Activated T-cell treated with anti-CD3 and anti-CD28 coated beads, Interleukin-2, amount 50 U/mL, for 48 hours (primary cell): ENCODE measurements around the gene MRPL46.
A peak's percentile ranks its signal among the peaks of the same experiment; 100 is the strongest.

Source experiments
- DNase-seq, 2 experiments: peaks; one replicate each; pipeline ENCODE4 v3.0.0-alpha.2; 2020

The MRPL46 gene

DNA sequence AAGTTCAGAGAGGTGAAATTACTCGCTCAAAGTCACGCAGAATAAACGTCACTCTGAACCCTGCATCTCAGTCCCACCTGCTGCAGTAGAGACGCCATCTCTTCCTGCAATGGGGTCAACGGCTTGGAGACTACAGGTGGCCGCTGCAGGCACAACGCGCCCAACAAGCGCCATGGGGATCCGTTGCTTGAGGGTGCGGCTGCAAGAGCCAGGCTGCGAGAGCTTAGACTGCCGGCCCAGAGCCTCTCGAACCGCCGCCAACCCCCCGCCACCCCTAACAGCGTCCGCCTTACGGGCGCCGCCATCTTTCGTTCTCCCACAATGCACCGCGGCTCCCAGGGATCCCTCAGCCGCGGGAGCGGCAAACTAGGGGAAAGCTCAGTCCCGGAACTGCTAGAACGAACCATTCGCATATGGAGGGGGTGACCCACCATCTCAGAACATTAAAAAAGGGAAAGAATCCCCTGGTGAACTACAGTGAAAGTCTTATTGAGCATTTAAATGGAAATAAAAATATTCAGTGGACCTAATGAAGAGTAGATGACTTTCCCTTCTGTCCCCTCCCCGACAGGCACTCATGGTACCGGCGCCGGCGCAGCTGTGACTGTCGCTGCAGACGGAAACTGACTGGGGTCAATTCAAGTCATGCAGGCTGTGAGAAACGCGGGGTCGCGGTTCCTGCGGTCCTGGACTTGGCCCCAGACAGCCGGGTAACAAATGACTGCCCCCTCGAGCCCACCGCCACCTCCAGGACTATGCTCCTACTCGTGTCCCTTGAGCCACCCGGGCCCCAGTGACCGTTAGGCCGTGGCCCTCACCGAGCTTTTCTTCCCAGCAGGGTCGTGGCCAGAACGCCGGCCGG lies at the start of gene MRPL46, which contains the start of gene MRPS11:
TSS of gene MRPL46 (minus strand) at position 316 of the 862 bp plus-strand sequence. CDS start at position 305, 11 bp downstream.
TSS of gene MRPS11 (plus strand) at position 636 of the 862 bp plus-strand sequence. CDS start at position 646, 10 bp downstream.
- peak; percentile 93 for DNase-seq

GRCh38 chr15:88513195-88513594 lies 46.0 kb upstream of the MRPL46 start:
- DNase-seq, result no peak

GRCh38 chr15:88512601-88513000 lies 45.4 kb upstream of the MRPL46 start:
- no peak for DNase-seq

DNA sequence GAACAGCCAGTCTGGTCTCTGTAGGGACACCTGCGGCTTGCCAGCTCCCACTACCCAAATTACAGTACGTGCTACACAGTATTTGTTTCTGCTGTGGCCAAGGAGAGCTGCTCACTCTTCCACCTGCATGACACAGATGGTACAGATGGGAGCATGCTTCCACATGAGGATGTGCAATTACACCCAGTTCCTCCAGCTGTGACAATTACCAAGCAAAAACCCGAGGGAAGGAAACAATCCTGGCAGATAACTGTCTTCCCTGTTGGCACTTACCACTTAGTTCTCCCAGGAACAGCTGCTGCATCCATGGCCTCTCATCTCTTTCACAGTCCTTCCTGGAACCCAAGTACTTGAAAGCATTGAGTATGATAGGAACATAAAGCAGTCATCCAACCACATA lies 44.9 kb upstream of the MRPL46 start:
- DNase-seq, result no peak

DNA sequence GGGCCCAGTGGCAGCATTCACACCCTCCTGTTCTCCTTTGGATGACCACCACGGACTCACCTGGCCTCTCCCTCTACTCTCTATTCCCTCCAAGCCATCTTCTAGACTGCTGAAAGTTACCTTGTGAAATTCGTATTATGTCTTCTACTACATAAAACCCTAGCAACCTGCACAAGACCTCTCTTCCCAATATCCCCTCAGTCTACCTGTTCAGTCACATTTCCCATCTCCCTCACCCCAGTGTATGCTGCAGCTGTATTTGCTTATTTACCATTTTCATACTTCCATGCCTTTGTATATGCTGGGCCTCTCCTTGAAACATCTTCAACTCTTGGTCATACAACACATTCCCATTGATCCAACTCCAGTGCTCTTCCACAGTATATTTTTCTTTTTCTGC lies 44.0 kb upstream of the MRPL46 start:
- DNase-seq, result no peak

GRCh38 chr15:88509964-88510363 lies 42.8 kb upstream of the MRPL46 start:
- DNase-seq, result no peak

GRCh38 chr15:88509321-88509720 lies 42.1 kb upstream of the MRPL46 start:
- no peak for DNase-seq

DNA sequence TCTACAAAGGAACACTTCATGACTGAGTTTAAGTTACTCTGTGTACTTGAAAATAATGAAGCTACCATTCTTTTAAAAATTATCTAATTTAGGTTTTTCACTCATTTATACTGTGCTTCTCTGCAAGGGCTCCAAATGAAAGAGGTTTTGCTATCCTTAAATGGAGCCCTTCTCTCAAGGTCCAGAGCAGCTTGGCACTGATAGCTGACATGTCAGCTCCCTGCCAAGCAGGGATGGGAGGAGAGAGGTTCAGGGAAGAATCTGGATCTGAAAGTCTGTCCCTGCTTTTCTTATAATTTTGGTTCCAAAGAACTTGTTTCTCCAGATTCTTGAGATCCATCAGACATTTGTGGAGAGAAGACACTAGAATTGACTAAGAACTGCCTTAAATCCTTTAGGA lies 39.4 kb upstream of the MRPL46 start:
- DNase-seq, result no peak

DNA sequence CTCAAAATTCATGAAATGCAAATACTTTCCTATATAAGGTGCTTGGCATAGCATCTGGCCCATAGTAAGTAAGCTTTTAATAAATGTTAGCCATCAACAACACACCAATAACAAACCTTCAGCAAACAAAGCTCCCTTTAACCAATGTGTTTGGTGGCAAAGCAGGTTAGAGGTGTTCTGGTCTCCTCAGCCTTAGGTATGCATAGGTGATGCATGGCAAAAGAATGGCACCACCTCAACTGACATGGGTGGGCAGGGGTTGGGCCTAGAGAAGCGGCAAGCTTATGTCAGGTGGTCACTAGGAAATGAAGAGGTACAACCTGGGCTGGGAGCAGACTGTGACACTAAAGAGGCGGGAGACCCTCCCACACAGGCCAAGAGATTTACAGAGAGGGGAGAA lies 38.5 kb upstream of the MRPL46 start:
- DNase-seq, result no peak

DNA sequence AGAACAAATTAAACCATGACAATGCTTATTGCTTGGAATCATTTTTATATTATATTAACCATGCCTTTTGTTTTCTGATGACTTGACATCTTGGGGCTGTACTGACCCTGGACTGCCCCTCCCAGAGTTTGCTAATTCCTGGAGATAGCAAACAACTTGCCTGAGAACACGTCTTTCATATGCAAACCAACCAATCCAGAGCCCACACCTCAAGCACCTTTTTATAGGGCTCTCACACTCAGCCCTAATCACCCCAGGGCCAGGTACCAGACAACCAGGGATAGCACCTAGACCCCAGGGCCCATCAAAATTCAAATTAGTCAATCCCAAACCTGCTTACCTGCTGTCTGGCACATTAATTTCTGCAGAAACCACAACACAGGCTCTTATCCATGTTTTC lies 37.3 kb upstream of the MRPL46 start:
- DNase-seq, result no peak

GRCh38 chr15:88498996-88499395 lies 31.8 kb upstream of the MRPL46 start:
- DNase-seq, result no peak

DNA sequence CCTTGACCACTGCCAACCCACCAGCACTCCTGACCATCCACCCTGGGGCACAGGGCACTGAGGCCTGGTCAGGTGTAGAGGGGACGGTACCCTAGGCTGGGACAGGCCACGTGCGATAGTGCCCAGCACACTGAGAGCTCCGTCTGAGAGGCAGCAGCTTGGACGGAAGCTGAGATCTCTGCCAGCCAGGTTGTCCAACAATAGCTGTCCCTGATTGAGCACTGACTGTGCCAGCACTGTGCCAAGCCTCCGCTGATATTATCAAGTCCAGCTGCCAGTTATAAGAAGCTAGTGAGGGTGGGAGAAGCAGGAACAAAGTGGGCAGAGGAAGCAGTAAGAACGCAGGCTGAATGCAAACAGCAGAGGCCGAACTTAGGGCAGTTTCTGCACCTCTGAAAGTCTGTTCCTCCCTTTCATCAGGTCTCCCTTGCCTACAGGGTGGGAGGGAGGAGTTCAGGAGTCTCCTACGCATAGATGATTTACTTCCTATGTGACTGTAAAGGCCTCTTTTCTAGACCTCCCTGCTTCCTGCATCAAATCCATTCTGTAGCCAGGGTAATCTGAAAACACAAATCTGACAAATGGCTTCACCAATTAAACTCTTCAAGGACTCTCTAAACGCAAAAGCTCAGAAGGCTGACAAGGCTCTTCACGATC lies 30.0 kb upstream of the MRPL46 start:
- DNase-seq, result no peak

DNA sequence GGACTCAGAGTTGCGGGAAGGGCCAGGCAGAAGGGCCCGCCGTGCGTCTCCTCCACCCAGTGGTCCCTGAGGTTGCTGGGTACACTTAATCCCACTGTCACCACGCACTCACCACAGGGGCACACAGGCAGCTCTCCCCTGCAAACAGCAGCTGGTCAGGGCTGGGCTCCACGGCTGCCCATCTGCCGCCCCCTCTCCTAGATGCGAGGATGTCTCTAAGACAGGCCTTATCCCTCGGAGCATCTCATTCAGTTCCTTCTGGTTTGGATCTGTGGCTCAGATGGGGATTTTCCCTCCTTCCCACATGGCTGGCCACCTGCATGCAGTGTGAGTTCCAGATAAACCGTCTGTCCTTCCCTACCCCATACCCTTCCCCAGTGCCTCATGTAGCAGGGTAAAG lies 26.7 kb upstream of the MRPL46 start:
- no peak for DNase-seq

DNA sequence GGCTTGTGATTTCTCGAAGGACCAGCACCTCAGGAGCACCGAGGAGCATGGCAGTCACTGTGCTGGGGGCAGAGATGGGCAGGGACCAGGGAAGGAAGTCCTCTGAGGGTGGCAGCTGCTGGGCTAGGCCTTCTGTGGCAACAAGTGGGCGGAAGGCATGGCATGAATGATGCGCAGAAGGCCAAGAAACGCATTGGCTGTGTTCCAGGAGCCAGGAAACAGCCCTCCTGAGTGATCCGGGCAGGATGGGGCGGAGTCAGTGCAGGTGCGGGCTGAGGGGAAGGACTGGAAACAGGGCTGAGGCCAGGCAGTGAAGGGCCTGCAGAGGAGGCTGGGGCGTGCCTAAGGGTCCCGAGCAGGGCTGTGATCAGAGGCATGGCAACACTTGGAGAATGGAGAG lies 24.0 kb upstream of the MRPL46 start:
- DNase-seq, result no peak

- no peak for DNase-seq
Observed at GRCh38 chr15:88490036-88490435, 22.8 kb upstream of the MRPL46 start.

GRCh38 chr15:88489321-88489720 lies 22.1 kb upstream of the MRPL46 start:
- no peak for DNase-seq

DNA sequence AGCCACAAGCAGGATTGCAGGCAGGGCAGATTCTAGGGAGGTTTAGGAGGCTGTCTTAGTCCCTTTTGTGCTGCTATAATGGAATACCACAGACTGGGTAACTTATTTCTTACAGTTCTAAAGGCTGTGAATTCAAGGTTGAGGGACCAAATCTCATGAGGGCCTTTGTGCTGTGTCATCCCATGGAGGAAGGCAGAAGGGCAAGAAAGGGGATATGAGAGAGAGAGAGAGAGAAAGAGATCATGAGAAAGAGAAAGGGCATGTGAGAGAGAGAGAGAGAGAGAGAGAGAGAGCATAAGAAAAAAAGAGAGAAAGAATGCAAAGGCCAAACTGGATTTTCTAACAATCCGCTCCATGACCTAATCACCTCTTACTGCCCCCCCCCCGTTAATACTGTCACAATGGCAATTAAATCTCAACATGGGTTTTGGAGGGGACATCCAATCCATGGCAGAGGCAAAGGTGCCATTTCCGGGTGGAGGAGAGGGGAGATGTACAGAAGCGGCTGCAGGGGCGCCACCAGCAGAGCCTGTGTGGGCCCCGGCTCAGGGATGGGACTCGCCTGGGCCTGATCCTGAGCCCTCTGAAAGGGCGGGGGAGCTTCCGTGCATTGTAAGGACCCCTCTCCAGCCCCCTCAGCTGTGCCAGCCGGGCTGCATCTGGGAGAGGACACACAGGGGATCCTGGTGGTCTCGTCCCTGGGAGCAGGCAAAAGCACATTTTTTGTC lies 20.8 kb upstream of the MRPL46 start:
- DNase-seq, result no peak

GRCh38 chr15:88487178-88487795 lies 20.1 kb upstream of the MRPL46 start:
- no peak for DNase-seq

DNA sequence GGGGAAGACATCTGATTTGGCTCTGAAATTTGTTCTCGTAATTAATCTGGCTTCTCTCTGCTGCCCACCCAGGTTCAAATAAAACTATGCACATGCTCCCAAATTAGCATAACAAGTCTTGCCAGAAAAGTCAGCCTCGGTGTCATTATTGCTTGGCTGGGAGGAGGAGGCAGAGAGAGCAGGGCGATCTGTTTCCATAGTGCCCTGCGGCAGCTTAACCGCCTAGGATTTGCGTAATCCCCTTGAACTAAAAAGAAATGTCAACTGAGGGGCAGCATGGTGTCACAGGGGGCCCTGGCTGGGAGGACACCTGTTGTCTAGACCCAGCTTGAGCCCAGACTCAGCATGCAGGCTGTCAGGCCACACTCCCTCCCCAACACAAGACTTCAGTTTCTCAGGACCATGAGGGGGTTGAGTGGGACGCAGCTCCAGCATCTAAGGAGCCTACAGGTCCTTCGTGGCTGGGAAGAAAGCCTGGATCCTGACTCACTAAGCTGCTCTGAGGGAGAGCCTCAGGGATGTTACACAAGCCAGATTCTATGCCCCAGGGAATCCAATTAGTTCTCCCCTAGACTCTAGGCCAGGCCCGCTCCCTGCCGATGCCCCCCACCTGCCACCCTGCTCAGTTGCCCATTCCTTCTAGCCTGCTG lies 17.6 kb upstream of the MRPL46 start:
- no peak for DNase-seq

DNA sequence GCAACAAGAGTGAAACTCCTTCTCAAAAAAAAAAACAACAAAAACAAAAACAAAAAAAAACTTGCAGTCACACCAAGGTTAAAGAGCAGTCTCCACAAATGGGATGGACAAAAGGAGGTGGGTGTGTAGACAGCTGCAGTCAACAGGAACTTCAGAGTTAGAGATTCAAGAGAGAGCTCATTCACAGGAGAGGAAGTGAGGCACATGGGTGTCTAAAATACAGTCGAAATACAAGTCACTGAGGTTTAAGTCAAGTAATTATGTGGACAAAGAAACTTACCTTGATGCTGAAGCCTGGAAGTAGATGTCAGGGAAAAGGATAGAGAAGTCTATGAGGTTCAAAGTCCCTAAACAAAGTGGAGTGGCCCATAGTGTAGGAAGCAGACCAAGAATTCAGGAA lies 15.1 kb upstream of the MRPL46 start:
- DNase-seq, result no peak

DNA sequence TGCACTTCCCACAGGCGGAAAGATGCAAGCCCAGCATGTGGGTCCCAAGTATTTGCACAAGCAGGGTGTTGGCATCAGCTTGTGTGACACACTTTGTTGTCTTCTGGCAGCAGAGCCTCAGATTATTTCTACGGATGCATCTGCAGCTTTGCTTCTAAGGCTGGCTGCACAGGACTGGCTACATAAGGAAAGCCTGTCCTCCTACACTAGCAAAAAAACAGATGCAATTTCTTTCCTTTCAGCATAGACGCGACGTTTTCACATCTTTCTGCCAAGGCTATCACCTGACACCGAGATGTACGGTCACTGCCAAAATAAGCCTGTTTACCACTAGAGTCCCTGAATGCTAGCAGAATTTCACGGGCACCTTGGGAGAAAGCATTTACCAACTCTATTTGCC lies 13.8 kb upstream of the MRPL46 start:
- DNase-seq, result no peak

GRCh38 chr15:88479169-88479568 lies 12.0 kb upstream of the MRPL46 start:
- no peak for DNase-seq

DNA sequence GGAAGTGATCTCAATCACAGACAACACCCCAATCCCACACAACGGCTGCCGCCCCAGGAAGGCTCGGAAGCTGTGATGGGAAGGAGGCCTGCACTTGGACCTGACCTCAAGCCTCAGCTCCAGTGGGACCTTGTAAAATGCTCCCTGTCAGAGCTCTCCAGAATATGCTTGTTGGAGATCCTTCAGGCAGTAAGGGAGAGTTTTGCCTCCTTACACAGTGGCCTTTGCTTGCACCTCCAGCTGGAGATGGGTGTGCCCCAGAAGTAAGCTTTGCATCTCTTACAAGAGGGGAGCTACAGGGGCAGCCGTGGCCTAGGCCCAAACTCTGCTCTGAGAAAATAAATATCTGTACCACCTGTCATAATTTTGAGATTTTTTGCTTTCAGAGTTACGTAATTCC lies 10.7 kb upstream of the MRPL46 start:
- no peak for DNase-seq
